ENCODE data around the gene PLEKHA8.

GRCh38 chr7:29996321-29996720 lies 31.9 kb upstream of the PLEKHA8 start:
- TF ChIP-seq POLR2AphosphoS5 (IDR thresholded peaks at IDR 0.05) (no peak), CTCF (IDR thresholded peaks at IDR 0.05 in 8 of 11, conservative IDR thresholded peaks at IDR 0.05 in 3 of 11) (no peak)
